Coronary artery (tissue), 2 donors: ENCODE measurements around the gene GALNT3.

Source experiments
- DNase-seq: peaks from one replicate; pipeline ENCODE4 v3.0.0-alpha.2; 2017; ENCODE audit warnings: low spot score
- H3K27ac ChIP-seq, 2 donors: fragments of 200-600 bp; sonication (generic); one replicate each; pipeline ENCODE4 v1.5.1; 2016 to 2019
- H3K4me3 ChIP-seq: fragments of 200-600 bp; sonication (generic); 2 replicates; pipeline ENCODE4 v1.5.1; 2016; ENCODE audit warnings: mild to moderate bottlenecking, moderate library complexity
- TF ChIP-seq, protein P1 (sequence below): fragments of 200-600 bp; sonication (generic); IDR thresholded peaks from one replicate; pipeline ENCODE4 v1.5.1; 2019; ENCODE audit warnings: antibody characterized with exemption

The GALNT3 gene

GRCh38 chr2:165716091-165716490 is 78.0 kb downstream of the GALNT3 start:
- H3K27ac ChIP-seq = no peak overlapping the region
- no peak for DNase-seq
- H3K4me3 ChIP-seq = no peak overlapping the region
- TF ChIP-seq, protein P1, sequence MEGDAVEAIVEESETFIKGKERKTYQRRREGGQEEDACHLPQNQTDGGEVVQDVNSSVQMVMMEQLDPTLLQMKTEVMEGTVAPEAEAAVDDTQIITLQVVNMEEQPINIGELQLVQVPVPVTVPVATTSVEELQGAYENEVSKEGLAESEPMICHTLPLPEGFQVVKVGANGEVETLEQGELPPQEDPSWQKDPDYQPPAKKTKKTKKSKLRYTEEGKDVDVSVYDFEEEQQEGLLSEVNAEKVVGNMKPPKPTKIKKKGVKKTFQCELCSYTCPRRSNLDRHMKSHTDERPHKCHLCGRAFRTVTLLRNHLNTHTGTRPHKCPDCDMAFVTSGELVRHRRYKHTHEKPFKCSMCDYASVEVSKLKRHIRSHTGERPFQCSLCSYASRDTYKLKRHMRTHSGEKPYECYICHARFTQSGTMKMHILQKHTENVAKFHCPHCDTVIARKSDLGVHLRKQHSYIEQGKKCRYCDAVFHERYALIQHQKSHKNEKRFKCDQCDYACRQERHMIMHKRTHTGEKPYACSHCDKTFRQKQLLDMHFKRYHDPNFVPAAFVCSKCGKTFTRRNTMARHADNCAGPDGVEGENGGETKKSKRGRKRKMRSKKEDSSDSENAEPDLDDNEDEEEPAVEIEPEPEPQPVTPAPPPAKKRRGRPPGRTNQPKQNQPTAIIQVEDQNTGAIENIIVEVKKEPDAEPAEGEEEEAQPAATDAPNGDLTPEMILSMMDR = no peak

- TF ChIP-seq, protein P1 = no peak
- DNase-seq = no peak
- no peak overlapping the region for H3K27ac ChIP-seq
- H3K4me3 ChIP-seq = no peak overlapping the region
These were observed 87.0 kb downstream of the GALNT3 start for GRCh38 chr2:165706960-165707487.

DNA sequence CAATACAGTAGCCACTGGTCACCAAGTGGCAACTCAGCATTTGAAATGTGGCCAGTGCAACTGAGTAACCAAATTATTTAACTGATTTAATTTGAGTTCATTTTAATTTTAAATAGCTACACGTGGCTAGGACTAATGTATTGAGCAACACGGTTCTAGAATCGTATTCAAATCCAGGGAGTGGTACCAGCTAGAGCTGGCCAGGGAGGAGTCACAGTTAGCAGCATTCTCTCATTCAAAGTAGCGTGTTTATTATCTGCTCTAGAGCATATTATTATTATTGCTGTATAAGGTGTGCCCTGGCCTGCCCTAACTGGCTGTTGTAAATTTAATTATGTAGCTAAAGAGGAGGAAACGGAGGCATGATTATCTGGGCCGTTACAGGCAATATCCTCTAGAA is 92.9 kb downstream of the GALNT3 start:
- TF ChIP-seq, protein P1 = no peak
- H3K4me3 ChIP-seq = no peak overlapping the region
- no peak for DNase-seq

GRCh38 chr2:165700531-165700930 is 93.5 kb downstream of the GALNT3 start:
- TF ChIP-seq, protein P1 = no peak
- Histone ChIP-seq H3K27ac (no peak overlapping the region), H3K4me3 (no peak overlapping the region)
- DNase-seq = no peak

More for the DNA sequence above, 92.9 kb downstream of the GALNT3 start:
- H3K27ac ChIP-seq = no peak overlapping the region

- H3K4me3 ChIP-seq = no peak overlapping the region
- TF ChIP-seq, protein P1 = no peak
- no peak overlapping the region for H3K27ac ChIP-seq
- no peak for DNase-seq
These were observed 94.1 kb downstream of the GALNT3 start for GRCh38 chr2:165699946-165700345.

- TF ChIP-seq, protein P1 = no peak
- H3K27ac ChIP-seq = no peak overlapping the region
- H3K4me3 ChIP-seq = no peak overlapping the region
- no peak for DNase-seq
These were observed 95.6 kb downstream of the GALNT3 start for GRCh38 chr2:165698444-165698884.

DNA sequence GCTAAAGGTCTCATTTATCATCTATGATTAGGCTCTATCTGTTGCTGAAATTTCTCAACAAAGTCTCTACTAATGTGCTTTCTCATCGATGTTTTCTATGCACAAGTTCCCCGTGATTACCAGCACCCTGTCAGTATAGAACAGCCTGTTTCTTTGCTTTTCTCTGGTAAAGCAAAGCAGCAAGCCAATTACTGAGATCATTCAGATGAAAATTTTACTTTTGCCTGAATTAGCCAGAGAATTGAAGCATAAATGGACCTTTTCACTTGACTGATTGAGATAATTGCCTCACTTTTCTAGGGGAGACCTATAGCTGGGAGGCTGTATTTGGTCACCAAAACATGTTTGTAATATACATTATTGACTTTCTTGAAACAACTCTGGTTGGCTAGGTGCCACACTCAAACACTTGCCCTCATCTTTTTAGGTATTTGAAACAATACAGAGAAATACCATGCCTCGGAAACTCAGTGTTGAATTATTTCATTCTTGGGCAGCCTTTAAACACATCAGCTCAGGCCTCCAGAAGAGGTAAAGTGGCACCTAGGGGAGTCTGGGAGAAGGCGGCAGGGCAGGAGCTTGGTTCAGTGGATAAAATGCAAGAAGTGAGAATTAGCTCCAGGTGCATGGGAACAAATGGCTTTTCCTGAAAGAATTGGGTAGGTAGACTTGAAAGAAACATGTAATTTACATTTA is 96.2 kb downstream of the GALNT3 start:
- TF ChIP-seq, protein P1 = no peak
- Histone ChIP-seq H3K27ac (no peak overlapping the region), H3K4me3 (no peak overlapping the region)
- DNase-seq = no peak
